Progenitor cell of endocrine pancreas (in vitro differentiated cells): ENCODE measurements around the gene GNAS. TPM values are rescaled to one million over a fixed set of nuclear protein-coding genes. Genes with fewer than 3 reads are reported as not detected.
A peak's percentile ranks its signal among the peaks of the same experiment; 100 is the strongest.

Experiments used
- DNase-seq: peaks from one replicate; pipeline ENCODE4 v3.0.0; 2021; ENCODE audit warnings: low spot score; ENCODE audit not compliant: unreplicated experiment
- H3K27ac Mint-ChIP-seq: 2 replicates; pipeline ENCODE4 v1.8.0; 2021; ENCODE audit warnings: mild to moderate bottlenecking, moderate library complexity, mixed read lengths
- H3K27me3 Mint-ChIP-seq: 2 replicates; pipeline ENCODE4 v1.8.0; 2021; ENCODE audit warnings: mixed read lengths
- H3K36me3 Mint-ChIP-seq: 2 replicates; pipeline ENCODE4 v1.8.0; 2022; ENCODE audit warnings: mixed read lengths; ENCODE audit not compliant: insufficient read depth
- H3K4me1 Mint-ChIP-seq: 2 replicates; pipeline ENCODE4 v1.8.0; 2021; ENCODE audit warnings: low read depth, mixed read lengths
- H3K4me3 Mint-ChIP-seq: 2 replicates; pipeline ENCODE4 v1.8.0; 2021; ENCODE audit warnings: low read depth, mild to moderate bottlenecking, moderate library complexity, mixed read lengths
- H3K9me3 Mint-ChIP-seq: 2 replicates; pipeline ENCODE4 v1.8.0; 2021; ENCODE audit warnings: low read depth, mixed read lengths
- total RNA-seq: library from RNA; stranded (reverse); gene quantifications from 2 replicates; pipeline ENCODE4 v1.2.1, GENCODE V29; 2021
- TF ChIP-seq, protein P1 (sequence below): fragments of 200-600 bp; sonication (generic); IDR thresholded peaks from one replicate; pipeline ENCODE4 v1.5.0; 2021; ENCODE audit warnings: antibody characterized with exemption, mild to moderate bottlenecking; ENCODE audit not compliant: unreplicated experiment

GNAS gene
- total RNA-seq, 1 donor from 2014 or later = 1,570 TPM

GRCh38 chr20:58836616-58837204, 15.8 kb upstream of the GNAS start:
- Mint-ChIP-seq H3K4me1 (peaks cover 5% of the 10 kb centered on the region), H3K27me3 (peaks cover 43% of the 10 kb centered on the region)
- DNase-seq = no peak

DNA sequence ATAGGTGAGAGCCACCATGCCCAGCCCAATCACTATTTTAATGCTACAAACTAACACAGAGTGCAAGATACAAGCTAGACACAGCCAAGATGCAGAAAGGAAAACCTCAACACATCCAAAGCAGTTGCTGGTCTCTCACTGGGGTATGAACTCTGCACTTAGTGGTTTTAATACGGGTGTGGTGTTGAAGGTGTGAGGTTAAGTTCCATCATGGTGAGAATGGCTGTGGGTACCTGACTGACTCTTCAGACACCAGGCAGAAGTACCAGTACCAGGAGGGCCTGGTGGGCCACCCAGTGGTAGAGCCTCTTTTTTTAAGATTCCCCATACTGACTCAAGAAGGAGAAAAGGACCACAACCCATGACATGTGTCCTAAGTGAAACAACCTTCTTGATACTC, 14.8 kb upstream of the GNAS start:
- H3K27ac Mint-ChIP-seq = no peak overlapping the region
- no peak for DNase-seq
- TF ChIP-seq, protein P1, sequence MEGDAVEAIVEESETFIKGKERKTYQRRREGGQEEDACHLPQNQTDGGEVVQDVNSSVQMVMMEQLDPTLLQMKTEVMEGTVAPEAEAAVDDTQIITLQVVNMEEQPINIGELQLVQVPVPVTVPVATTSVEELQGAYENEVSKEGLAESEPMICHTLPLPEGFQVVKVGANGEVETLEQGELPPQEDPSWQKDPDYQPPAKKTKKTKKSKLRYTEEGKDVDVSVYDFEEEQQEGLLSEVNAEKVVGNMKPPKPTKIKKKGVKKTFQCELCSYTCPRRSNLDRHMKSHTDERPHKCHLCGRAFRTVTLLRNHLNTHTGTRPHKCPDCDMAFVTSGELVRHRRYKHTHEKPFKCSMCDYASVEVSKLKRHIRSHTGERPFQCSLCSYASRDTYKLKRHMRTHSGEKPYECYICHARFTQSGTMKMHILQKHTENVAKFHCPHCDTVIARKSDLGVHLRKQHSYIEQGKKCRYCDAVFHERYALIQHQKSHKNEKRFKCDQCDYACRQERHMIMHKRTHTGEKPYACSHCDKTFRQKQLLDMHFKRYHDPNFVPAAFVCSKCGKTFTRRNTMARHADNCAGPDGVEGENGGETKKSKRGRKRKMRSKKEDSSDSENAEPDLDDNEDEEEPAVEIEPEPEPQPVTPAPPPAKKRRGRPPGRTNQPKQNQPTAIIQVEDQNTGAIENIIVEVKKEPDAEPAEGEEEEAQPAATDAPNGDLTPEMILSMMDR = no peak
- no peak overlapping the region for H3K4me3 Mint-ChIP-seq
- H3K36me3 Mint-ChIP-seq = peaks cover 17% of the 10 kb centered on the region
- peaks cover 53% of the 10 kb centered on the region for H3K27me3 Mint-ChIP-seq
- H3K4me1 Mint-ChIP-seq = peaks cover 8% of the 10 kb centered on the region
- H3K9me3 Mint-ChIP-seq = no peaks in the 10 kb centered on the region

More at GRCh38 chr20:58836616-58837204, 15.8 kb upstream of the GNAS start:
- Mint-ChIP-seq H3K36me3 (peaks cover 12% of the 10 kb centered on the region), H3K27ac (no peak overlapping the region), H3K4me3 (no peak overlapping the region), H3K9me3 (no peaks in the 10 kb centered on the region)
- TF ChIP-seq, protein P1 = no peak

- Mint-ChIP-seq H3K4me3 (no peak overlapping the region), H3K27me3 (peaks cover 57% of the 10 kb centered on the region), H3K9me3 (no peaks in the 10 kb centered on the region), H3K27ac (no peak overlapping the region), H3K36me3 (peaks cover 17% of the 10 kb centered on the region), H3K4me1 (peaks cover 8% of the 10 kb centered on the region)
- DNase-seq = no peak
- TF ChIP-seq, protein P1 = no peak
Measured at GRCh38 chr20:58838174-58838573, 14.3 kb upstream of the GNAS start.

- Mint-ChIP-seq H3K27ac (no peak overlapping the region), H3K27me3 (peaks cover 64% of the 10 kb centered on the region), H3K4me3 (peak overlapping the region; percentile 37), H3K9me3 (no peaks in the 10 kb centered on the region), H3K36me3 (peaks cover 17% of the 10 kb centered on the region), H3K4me1 (peaks cover 8% of the 10 kb centered on the region)
- TF ChIP-seq, protein P1 = peak; percentile 59
- no peak for DNase-seq
Measured at GRCh38 chr20:58839474-58839874, 13.0 kb upstream of the GNAS start.

DNA sequence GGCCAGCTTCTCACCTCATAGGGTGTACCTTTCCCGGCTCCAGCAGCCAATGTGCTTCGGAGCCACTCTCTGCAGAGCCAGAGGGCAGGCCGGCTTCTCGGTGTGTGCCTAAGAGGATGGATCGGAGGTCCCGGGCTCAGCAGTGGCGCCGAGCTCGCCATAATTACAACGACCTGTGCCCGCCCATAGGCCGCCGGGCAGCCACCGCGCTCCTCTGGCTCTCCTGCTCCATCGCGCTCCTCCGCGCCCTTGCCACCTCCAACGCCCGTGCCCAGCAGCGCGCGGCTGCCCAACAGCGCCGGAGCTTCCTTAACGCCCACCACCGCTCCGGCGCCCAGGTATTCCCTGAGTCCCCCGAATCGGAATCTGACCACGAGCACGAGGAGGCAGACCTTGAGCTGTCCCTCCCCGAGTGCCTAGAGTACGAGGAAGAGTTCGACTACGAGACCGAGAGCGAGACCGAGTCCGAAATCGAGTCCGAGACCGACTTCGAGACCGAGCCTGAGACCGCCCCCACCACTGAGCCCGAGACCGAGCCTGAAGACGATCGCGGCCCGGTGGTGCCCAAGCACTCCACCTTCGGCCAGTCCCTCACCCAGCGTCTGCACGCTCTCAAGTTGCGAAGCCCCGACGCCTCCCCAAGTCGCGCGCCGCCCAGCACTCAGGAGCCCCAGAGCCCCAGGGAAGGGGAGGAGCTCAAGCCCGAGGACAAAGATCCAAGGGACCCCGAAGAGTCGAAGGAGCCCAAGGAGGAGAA, 12.3 kb upstream of the GNAS start:
- peaks cover 71% of the 10 kb centered on the region for H3K27me3 Mint-ChIP-seq

More for the DNA sequence above, 12.3 kb upstream of the GNAS start:
- no peaks in the 10 kb centered on the region for H3K9me3 Mint-ChIP-seq
- TF ChIP-seq, protein P1 = no peak
- no peak overlapping the region for H3K27ac Mint-ChIP-seq
- no peak for DNase-seq
- peaks cover 8% of the 10 kb centered on the region for H3K4me1 Mint-ChIP-seq
- peaks cover 17% of the 10 kb centered on the region for H3K36me3 Mint-ChIP-seq
- H3K4me3 Mint-ChIP-seq = peak overlapping the region; percentile 50
